ENCODE measurements around the gene TGIF2.
"Not testable (repeated sequence)": the region's sequence is repeated elsewhere in the genome, so short reads cannot be mapped to it uniquely, and the experiment has no call there.

Gene TGIF2

GRCh38 chr20:36579996-36580545, 6.7 kb downstream of the TGIF2 start:
- no peak for DNase-seq

- no peak for DNase-seq
Observed at GRCh38 chr20:36582322-36582721, 8.9 kb downstream of the TGIF2 start.

- no peak for DNase-seq
Observed at GRCh38 chr20:36582821-36583220, 9.4 kb downstream of the TGIF2 start.

- DNase-seq: no peak
Observed at GRCh38 chr20:36584018-36584481, 10.7 kb downstream of the TGIF2 start.

- DNase-seq: no peak
Observed at GRCh38 chr20:36585410-36586125, 12.2 kb downstream of the TGIF2 start.

GRCh38 chr20:36587388-36588070, 14.1 kb downstream of the TGIF2 start:
- no peak for DNase-seq

GRCh38 chr20:36591281-36591680, 17.9 kb downstream of the TGIF2 start:
- DNase-seq: no peak

- DNase-seq: peak; percentile 66
Observed at GRCh38 chr20:36591854-36592641, 18.7 kb downstream of the TGIF2 start.

- no peak for DNase-seq
Observed at GRCh38 chr20:36593347-36593929, 20.0 kb downstream of the TGIF2 start.

GRCh38 chr20:36599912-36600345, 26.5 kb downstream of the TGIF2 start:
- DNase-seq: no peak

GRCh38 chr20:36601540-36601939, 28.1 kb downstream of the TGIF2 start:
- no peak for DNase-seq

- peak; percentile 54 for DNase-seq
Observed at GRCh38 chr20:36604952-36605398, 31.6 kb downstream of the TGIF2 start.

GRCh38 chr20:36605399-36606157, 32.2 kb downstream of the TGIF2 start, which contains the start of gene RAB5IF:
TSS of gene RAB5IF (plus strand) at chr20:36605779. CDS start at chr20:36605952, 173 bp downstream.
- DNase-seq: peak; percentile 100

- DNase-seq: peak; percentile 17
Observed at GRCh38 chr20:36606158-36607066, 33.0 kb downstream of the TGIF2 start.

GRCh38 chr20:36607586-36608387, 34.4 kb downstream of the TGIF2 start:
- DNase-seq: no peak

GRCh38 chr20:36608388-36608728, 35.0 kb downstream of the TGIF2 start:
- DNase-seq: not testable (repeated sequence)

GRCh38 chr20:36611625-36612024, 38.2 kb downstream of the TGIF2 start:
- DNase-seq: no peak

GRCh38 chr20:36613974-36614373, 40.6 kb downstream of the TGIF2 start:
- no peak for DNase-seq

GRCh38 chr20:36614781-36615557, 41.6 kb downstream of the TGIF2 start:
- no peak for DNase-seq
